HG03175 (cell line): ENCODE results near the gene KRT15.

Experiments
- ATAC-seq: cut with Tn5 transposase; IDR thresholded peaks from one replicate; pipeline ENCODE4 v1.9.1; 2021; ENCODE audit warnings: mild to moderate bottlenecking, moderate library complexity; ENCODE audit not compliant: unreplicated experiment

Gene KRT15

GRCh38 chr17:41527063-41528023 lies 8.7 kb upstream of the KRT15 start:
- no peak for ATAC-seq

GRCh38 chr17:41524261-41524660 lies 5.6 kb upstream of the KRT15 start:
- no peak for ATAC-seq

- ATAC-seq = no peak
These were observed 5.1 kb upstream of the KRT15 start for GRCh38 chr17:41523787-41524186.

- no peak for ATAC-seq
These were observed 4.5 kb upstream of the KRT15 start for GRCh38 chr17:41523225-41523593.

- no peak for ATAC-seq
These were observed 3.9 kb upstream of the KRT15 start for GRCh38 chr17:41522301-41523224.

- ATAC-seq = no peak
These were observed 3.0 kb upstream of the KRT15 start for GRCh38 chr17:41521574-41522261.

- ATAC-seq = no peak
These were observed 2.3 kb upstream of the KRT15 start for GRCh38 chr17:41520821-41521521.

- no peak for ATAC-seq
These were observed 973 bp upstream of the KRT15 start for GRCh38 chr17:41519501-41520224.

- no peak for ATAC-seq
These were observed 659 bp downstream of the KRT15 start for GRCh38 chr17:41518031-41518430.

GRCh38 chr17:41516830-41517283 lies 1.8 kb downstream of the KRT15 start:
- no peak for ATAC-seq

GRCh38 chr17:41516147-41516829 lies 2.4 kb downstream of the KRT15 start:
- ATAC-seq = no peak

- ATAC-seq = no peak
These were observed 5.5 kb downstream of the KRT15 start for GRCh38 chr17:41513168-41513547.

- ATAC-seq = no peak
These were observed 6.0 kb downstream of the KRT15 start for GRCh38 chr17:41512546-41513167.

- no peak for ATAC-seq
These were observed 7.0 kb downstream of the KRT15 start for GRCh38 chr17:41511716-41512115.

- no peak for ATAC-seq
These were observed 7.6 kb downstream of the KRT15 start for GRCh38 chr17:41511116-41511515.

- no peak for ATAC-seq
These were observed 8.2 kb downstream of the KRT15 start for GRCh38 chr17:41510251-41511065.

- ATAC-seq = no peak
These were observed 11.3 kb downstream of the KRT15 start for GRCh38 chr17:41507315-41507880.
